ENCODE data around the gene CAPN7.
"Not testable (repeated sequence)": the region's sequence is repeated elsewhere in the genome, so short reads cannot be mapped to it uniquely, and the experiment has no call there.

Gene CAPN7
- 66.6 to 88.1 (median 78.9) reads per million in 4 donors for total RNA-seq

GRCh38 chr3:15205934-15206661 lies at the start of gene CAPN7:
TSS of gene CAPN7 (plus strand) at chr3:15206246. CDS start at chr3:15206496, 250 bp downstream.
- peak; percentile 90 to 97 (median 93) for DNase-seq

DNA sequence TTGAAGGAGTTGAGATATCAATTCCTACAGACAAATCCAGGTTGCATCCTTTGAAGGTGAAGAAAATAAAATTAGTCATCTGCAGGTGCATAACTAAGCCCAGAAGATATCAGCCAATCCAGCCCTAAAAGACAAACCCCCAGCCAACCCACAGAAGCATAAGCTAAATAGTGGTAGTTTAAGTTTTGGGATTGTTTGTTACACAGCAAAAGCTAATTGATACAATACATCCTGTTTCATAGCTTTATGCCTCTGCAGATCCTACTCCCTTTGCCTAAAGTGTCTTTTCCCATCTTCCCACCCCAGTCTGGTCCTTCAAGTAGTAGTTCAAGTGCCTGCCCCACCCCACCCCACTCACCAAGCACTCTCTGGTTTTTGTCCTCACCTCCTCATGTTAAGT lies 48.6 kb upstream of the CAPN7 start:
- DNase-seq, result no peak

DNA sequence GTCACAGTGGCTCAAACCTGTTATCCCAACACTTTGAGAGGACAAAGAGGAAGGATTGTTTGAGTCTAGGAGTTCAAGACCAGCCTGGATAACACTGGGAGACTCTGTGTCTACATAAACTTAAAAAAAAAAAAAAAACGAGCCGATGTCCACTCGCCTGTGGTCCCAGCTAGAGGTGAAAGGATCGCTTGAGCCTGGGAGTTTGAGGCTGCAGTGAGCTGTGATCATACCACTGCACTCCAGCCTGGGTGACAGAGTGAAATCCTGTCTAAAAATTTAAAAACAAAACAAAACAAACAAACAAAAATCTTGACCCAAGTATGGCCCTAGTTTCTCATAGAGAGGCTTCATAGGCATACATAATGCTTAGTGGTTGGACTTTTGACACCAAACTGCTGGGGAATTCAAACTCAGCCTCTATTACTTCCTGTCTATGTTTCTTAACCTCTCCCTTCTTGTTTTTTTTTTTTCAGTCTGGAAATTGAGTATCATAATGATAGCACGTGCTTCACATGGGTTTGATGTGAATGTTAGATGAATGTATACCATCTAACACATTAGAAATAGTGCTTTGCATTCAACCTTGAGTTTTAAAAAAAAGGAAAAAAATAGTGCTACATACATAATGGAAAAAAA lies 46.4 kb upstream of the CAPN7 start:
- DNase-seq, result no peak

- DNase-seq, result no peak
Observed at GRCh38 chr3:15160662-15161061, 45.4 kb upstream of the CAPN7 start.

DNA sequence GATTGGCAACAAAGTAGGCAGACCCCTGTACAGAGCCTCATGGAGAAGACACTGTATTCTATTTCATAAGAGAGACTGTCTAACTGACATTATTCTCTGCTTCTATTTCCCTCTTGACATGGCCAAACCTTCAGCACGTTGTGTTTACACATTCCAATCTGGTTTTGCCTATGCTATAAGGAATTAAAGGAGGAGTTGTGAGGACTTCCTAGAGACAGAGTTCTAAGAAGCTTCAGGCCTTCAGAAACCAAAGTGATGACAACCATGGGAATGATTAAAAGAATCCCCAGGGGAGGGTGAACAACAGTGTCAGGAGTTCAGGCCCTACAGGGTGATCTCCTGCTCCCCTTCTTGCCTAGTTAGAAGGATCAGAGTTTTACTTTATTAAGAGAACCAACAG lies 44.9 kb upstream of the CAPN7 start:
- DNase-seq, result no peak

DNA sequence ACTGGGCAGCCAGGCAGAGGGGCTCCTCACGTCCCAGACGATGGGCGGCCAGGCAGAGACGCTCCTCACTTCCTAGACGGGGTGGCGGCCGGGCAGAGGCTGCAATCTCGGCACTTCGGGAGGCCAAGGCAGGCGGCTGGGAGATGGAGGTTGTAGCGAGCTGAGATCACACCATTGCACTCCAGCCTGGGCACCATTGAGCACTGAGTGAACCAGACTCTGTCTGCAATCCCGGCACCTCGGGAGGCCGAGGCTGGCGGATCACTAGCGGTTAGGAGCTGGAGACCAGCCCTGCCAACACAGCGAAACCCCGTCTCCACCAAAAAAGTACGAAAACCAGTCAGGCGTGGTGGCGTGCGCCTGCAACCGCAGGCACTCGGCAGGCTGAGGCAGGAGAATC lies 42.4 kb upstream of the CAPN7 start:
- not testable (repeated sequence) for DNase-seq

- no peak for DNase-seq
Observed at GRCh38 chr3:15164340-15164739, 41.7 kb upstream of the CAPN7 start.

DNA sequence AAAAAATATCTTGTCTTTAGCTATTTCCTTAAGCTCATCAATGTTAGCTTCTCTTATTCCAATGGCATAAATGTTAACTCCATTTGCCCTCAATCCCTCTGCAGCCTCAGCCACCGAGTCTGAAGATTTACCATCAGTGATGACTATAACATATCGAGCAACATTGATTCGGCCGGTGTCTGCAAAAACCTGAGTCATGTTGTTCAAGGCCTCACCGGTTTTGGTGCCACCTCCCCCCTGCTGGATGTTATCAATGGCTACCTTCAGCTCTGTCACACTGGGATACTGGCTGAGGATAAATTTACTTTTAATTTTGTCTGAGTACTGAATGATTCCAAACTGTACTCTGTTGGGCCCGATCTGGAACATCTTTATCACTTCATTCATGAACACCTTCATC lies 41.0 kb upstream of the CAPN7 start:
- DNase-seq, result no peak

DNA sequence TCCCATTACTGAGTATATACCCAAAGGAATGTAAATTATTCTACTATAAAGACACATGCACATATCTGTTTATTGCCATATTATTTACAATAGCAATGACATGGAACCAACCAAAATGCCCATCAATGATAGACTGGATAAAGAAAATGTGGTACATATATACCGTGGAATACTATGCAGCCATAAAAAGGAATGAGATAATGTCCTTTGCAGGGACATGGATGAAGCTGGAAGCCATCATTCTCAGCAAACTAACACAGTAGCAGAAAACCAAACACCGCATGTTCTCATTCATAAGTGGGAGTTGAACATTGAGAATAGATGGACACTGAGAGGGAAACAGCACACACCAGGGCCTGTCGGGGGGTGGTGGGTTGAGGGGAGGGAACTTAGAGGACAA lies 39.7 kb upstream of the CAPN7 start:
- DNase-seq, result not testable (repeated sequence)

DNA sequence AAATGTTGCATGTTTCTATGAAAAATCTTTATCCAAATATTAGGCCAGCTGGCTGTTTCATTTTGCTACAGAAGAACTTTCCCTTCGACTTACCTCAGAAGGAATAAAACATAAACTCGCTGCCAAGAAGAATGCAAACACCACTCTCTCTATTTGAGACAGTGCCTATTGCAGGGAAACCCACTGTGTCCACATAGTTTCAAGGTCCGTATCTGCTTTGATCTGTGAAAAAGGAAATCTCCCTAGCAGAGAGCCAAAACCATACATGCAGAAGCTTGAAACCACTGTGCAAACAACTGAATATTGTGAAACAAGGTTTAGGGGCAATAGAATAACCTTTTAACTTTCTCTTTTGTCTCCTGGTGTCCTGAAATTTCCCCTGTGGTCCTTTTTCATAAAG lies 35.0 kb upstream of the CAPN7 start:
- no peak for DNase-seq

DNA sequence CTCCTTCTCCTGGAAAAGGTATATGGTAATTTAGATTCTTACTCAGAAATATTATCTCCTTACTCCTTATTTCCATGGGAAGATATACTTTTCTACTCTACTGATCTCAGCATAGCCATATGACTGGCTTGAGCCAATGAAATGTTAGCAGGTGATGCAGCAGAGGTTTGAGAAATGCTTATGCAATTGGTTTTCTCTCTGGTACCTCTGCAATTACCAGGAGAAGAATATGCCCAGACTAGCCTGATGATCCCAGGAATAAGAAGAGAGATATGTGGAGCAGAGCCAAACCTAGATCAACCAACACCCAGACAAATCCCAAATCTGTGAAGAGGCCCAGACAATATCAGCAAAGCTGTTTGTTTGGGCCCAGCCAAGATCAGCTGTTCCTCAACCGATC lies 33.2 kb upstream of the CAPN7 start:
- DNase-seq, result no peak

- no peak for DNase-seq
Observed at GRCh38 chr3:15174953-15175352, 31.1 kb upstream of the CAPN7 start.

DNA sequence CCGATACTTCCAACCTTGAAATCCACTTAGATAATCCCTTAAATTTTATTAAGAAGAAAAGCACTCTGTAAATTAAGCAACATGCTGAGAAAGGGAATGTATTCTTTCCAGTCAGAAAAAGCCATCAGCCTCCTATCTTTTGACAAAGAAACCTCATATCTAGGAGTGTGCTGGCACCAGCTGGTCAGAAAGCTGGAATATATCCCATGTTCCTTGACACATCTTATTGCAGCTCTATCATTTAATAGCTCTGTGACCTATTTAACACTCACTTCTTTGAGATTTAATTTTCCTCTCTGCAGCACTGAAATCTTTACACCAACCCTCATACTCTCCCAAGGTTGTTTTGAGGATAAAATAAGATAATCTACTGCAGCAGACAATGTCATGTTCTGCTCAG lies 30.4 kb upstream of the CAPN7 start:
- no peak for DNase-seq

- no peak for DNase-seq
Observed at GRCh38 chr3:15180042-15180611, 25.9 kb upstream of the CAPN7 start.

- no peak for DNase-seq
Observed at GRCh38 chr3:15181511-15181910, 24.5 kb upstream of the CAPN7 start.

GRCh38 chr3:15181963-15182362 lies 24.1 kb upstream of the CAPN7 start:
- no peak for DNase-seq

DNA sequence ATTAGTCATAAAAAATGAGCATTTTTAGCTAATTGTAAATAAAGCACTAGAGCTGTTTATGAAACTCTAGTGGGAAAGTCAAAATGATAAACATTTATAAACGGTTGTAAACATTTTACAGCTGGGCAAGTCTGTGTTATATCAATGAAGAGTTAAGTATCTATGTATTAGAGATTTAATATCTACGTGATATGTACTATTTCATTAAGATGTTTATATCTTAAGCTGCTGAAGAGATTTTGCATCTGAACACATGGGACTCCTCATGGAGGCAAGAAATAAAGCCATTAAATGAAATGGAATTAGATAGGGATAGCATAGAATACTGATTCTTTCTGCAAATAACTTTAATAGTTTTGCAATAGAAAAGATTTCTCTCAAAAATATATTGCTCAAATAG lies 23.0 kb upstream of the CAPN7 start:
- no peak for DNase-seq

GRCh38 chr3:15185404-15185803 lies 20.6 kb upstream of the CAPN7 start:
- no peak for DNase-seq

DNA sequence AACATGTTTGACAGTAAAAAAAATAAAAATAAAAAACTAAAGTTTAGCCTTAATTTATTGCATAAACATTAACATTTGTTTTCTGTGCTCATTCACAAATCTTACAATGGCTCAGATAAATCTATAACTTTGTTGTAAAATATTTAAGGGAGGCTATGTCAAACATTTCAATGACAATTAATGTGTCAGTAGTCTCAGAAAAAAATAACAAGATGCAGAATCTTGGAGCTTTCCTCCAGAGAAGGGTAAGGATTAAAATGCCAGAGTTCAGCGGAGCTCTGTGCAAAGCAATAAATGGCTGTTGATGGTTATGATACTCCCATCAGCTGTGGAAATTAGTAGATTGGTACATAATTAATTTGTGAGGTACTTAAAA lies 20.0 kb upstream of the CAPN7 start:
- DNase-seq, result no peak

- not testable (repeated sequence) for DNase-seq
Observed at GRCh38 chr3:15186477-15187164, 19.4 kb upstream of the CAPN7 start.

GRCh38 chr3:15197340-15198029 lies 8.6 kb upstream of the CAPN7 start:
- no peak for DNase-seq

GRCh38 chr3:15198686-15199085 lies 7.4 kb upstream of the CAPN7 start:
- no peak for DNase-seq

GRCh38 chr3:15199493-15200105 lies 6.4 kb upstream of the CAPN7 start:
- DNase-seq, result no peak

Data from T-helper 1 cell (primary cell).